CD1c-positive myeloid dendritic cell (primary cell): ENCODE results near the gene TFCP2L1.
"Not testable (repeated sequence)": the region's sequence is repeated elsewhere in the genome, so short reads cannot be mapped to it uniquely, and the experiment has no call there.

Experiments used
- DNase-seq: peaks from one replicate; pipeline ENCODE4 v3.0.0-alpha.2; 2016; ENCODE audit errors: extremely low spot score

TFCP2L1 gene

GRCh38 chr2:121295911-121296650, 11.1 kb upstream of the TFCP2L1 start:
- no peak for DNase-seq

DNA sequence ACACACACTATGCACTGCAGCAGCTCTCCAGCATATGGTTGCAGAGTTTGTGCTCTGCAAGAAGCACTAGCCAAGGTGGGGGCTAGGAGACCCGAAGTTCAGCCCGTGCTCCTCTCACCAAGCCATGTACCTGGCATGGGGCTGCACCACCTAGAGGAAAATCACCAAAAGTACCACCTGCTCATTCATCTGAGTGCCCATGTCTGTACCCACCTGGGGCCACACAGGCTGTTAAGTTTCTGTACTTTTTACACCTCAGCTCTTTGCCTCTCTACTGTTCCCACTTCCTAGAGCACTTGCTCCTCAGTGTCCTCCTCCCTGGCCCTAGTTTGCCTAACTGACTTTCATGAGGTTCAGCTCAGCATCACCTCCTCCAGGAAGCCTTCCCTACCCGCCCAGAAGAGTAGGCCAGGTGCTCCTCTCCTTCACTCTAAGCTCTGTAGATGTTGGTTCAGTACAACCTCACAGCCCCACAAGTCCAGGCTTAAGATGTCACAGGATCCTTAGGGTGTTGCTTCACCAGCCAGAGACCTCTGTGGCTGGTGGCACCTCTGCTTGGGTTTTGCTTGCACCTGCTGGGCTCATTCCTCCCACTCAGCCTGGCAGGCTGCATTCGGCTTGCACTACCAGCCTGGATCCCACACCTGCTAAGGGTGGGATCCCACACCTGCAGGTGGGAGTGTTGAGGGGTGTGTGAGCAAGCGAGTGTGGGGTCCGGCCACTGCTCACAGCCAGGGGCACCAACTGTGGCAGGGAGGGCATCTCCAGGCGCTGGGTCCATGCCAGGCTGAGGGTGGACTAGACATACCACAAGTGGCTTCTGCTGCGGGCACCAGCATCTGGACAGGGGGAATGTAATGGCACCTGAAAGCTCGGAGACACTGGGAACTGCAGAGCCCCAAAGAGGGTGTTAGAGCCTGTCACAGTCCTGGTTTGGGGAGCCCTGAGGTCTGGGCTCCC, 10.2 kb upstream of the TFCP2L1 start:
- no peak for DNase-seq

DNA sequence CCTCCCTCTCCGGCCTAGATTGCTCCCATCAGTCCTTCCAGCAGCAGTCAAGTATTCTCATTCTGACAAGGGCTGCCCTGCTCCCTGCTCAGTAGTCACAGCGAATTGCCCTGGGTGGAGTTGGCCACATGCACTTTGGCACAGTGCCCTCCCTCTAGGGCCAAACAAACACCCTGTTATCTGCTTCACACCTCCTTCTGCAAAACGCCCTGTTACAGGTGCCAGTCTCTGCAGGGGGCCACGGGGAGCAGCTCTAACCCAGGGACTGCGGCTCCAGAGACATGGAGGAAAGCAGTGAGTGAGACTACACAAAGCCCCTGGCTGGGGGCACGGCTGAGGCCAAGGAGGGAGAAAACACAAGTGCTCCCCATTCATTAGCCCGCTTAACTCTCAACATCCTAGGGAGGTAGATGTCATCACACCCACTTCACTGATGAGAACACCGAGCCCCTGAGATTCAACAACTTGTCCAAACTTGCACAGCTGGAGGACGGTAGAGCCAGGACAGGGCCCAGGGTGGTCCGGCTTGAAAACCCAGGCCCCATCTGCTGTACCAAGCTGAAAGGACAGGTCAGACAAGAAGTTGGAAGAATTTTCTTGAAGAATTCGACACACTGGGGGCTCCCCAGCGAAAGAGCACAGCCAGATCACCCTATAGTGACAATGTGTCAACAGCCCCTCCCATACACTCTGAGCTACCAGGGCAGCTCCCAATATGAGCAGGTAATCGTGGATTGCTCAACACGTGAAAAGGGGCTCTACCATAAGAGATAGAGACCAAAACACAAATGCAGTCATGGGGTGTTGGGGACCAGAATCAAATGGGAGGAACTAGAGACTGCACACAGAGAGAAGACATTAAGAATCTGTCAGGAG, 8.7 kb upstream of the TFCP2L1 start:
- no peak for DNase-seq

DNA sequence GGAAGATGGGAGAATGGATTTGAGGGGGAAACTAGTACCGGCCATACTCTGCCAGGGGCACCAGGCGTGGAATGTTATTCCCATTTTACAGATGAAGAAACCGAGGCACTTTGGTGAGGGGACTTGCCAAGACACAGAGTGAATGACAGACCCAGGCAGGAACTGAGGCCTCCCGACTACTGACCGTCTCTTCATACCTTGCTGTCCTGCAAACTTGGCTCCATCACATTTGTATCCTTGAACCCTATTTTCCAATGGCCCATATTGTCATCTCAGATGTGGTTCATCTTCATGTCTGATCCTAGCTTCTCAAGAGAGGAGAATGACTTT, 6.2 kb upstream of the TFCP2L1 start:
- no peak for DNase-seq

- no peak for DNase-seq
Observed at GRCh38 chr2:121289271-121289670, 4.3 kb upstream of the TFCP2L1 start.

GRCh38 chr2:121288454-121289231, 3.6 kb upstream of the TFCP2L1 start:
- DNase-seq: peak; percentile 25

DNA sequence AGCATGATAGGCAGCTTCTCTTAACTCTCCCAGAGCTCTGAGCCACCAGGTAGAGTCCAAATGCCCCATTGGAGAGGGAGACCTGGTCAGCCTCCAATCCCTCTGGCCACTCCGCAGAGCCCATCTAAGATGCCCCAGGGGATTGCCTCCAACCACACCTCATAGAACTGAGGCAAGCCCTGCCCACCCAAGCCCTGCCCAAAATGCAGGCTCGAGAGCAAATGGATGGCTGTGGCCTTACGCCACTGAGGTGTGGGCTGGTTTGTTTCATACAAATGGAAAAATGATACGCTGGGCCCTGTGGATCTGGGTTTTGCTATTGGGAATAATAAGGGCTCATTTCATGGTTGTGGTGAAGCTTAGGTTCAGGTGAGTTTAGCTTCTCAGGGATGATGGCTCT, 3.0 kb upstream of the TFCP2L1 start:
- DNase-seq: no peak

GRCh38 chr2:121287146-121287798, 2.3 kb upstream of the TFCP2L1 start:
- peak; percentile 67 for DNase-seq

DNA sequence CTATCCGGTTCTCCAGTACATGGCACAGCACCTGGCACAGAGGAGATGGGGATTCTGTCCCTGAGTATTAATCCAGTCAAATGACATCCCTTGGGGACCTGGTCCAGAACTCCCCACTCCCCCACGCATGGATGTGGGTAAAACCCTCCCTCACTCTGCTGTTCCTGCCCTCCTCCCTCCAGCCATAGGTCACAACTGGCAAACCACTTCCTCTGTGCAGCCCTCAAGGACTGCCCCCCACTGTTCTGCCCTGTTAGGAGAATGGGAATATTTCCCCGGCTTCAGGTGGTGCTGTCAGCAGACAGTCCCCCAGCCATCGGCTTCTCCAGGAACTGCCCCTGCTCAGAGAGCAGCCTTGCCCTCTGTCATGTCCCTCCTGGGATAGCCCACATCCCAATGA, 1.5 kb upstream of the TFCP2L1 start:
- no peak for DNase-seq

- DNase-seq: no peak
Observed at GRCh38 chr2:121285926-121286325, 924 bp upstream of the TFCP2L1 start.

DNA sequence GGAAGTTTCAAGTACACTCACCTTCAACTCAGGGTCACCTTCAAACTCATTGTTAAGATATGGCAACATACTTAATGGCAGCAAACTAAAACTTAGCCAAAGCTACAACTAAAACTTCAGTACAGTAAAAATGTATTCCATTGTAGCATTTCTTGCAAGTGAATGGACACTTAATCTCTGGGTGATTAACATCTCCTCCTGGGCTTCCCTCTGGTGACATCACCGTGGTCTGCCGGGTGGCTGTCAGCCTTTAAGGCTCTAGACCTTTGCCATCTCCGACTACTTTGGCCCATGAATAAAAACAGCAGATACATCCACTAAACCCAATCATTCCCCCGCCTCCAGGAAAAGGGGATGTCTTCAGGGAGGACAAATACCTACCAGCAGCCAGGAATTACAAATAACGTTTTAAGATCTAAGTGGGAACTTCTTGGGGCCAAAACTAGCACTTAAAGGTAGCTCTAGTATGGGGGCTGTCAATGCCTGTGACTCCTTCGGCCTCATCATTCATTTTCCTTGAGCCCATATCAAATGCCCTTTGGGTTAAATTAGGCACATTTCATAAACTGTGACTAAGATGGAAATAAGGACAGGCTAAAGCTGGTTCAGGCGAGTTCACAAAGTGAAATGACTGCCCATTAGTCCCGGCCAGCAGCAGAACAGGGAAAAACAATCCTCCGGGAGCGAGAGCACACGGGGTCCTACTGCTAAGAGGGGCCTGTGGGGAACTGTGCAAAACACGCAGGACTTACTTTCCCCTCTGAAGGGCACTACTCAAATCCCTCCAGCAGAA, 1.1 kb downstream of the TFCP2L1 start:
- no peak for DNase-seq

DNA sequence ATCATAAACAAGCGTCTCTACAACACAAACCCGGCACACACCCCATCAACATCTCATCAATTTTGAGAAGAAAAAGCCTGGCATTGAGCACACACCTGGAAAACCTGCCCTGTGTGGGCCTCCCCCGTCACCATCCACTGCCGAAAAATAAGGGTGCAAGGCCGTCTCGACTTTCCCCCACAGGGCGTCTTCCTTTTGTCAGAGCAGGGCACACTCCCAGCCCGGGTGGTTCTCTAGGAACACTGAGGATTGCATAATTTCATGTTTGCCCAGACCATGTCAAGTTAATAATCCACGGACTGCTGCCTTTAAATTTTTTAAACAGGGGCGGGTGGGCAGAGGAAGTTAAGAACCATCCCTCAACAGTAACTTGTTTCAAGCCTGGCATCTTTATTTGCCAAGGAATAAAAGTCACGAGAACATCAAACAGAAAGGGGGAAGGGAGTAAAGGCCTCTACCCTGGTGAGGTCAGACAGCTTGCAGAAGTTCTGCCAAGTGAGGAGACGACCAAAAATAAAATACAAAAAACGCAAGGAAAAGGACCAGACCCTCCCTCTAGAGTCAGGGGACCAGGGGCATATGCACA, 2.1 kb downstream of the TFCP2L1 start:
- DNase-seq: no peak

DNA sequence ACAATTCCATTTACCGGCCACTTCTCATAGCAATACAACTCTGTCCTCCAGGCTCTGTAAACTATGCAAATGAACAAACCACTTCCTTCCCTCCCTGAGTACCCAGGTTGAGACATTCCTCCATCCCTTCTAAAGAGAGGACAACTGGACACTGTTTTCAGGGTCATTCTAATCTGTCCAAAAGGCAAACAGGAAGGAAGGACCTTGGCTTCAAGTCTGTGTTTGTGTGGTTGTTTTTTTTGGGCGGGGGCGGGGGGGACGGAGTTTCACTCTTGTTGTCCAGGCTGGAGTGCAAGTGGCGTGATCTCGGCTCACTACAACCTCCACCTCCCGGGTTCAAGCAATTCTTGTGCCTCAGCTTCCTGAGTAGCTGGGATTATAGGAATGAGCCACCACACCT, 3.3 kb downstream of the TFCP2L1 start:
- no peak for DNase-seq

DNA sequence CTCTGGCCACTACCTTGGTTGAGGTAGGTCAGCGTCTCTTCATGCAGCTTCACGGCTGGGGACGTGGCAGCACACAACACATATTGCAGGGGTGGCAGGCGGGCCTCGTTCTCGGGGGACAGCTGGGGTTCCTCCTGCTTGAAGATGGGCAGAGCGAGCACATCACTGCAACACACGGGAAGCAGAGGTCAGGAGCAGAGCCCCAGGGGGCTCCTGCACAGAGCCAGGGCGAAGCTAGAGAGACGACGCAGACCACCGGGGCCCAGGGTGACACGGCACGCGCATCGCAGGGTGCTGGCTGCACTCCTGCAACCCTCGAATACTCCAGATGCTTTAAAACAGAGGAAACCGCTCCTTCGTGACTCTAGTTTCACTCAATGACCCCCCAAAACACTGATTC, 3.9 kb downstream of the TFCP2L1 start:
- DNase-seq: no peak

DNA sequence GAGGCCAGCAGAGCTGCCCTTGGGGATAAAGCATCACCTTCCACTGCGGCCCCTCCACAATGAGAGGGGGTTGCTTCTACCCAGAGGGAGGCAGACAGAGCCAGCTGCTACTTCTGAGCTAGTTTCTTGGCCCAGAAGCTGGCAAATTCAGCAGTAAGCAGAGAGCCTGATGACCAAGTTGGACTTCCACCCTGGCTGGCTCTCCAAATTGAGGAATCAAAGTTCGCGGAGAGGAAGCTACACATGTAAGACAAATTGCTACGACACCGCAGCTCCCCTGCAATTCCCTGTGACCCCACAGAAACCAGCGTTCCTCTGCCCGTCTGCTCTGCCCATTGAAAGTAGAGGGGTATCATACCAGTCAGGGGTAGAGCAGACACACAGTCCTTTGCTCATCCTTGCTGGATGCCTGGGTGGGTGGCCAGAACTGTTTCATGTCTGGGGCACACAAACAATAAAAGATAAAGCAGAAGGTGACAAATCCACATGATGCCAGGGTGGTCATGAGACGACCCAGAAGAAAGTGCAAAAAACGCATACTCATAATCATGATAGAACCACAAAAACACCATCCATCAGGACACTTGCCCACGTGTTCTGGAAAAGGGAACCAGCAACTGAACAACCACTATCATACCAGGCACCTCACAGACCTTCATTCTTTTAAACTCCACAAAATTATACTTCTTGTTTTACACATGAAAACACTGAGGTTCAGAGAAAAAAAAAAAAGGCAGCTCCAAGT, 5.4 kb downstream of the TFCP2L1 start:
- peak; percentile 26 for DNase-seq

DNA sequence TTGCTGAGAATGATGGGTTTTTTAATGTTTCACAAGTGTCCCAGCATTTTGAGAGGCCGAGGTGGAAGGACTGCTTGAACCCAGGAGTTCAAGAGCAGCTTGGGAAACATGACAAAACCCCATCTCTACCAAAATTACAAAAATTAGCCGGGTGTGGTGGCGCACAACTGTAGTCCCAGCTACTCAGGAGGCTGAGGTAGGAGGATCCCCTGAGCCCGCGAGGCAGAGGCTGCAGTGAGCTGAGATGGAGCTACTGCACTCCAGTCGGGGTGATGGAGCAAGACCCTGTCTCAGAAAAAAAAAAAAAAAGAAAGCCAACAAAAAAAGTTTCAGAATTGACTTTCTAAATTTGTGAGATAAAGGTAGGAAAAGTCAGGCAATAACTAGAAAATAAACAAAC, 8.7 kb downstream of the TFCP2L1 start:
- DNase-seq: no peak

DNA sequence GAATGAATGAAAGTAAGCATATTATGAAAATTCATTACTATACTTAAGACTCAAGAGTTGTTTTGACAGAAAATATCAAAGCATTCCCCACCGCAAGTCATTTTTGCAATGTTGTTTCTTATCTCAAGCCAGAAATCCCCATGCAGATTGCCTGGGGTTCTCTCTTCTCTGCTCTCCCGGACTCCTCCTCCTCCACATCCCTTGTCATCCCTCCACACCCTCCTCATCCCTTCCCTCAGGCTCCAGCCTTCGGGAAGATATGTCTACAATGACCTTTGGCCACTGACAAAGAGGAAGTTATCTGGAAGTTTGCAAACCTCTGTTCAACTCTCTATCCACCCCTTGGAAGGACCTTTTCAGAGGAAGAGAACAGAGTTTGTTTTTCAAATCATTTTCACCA, 11.9 kb downstream of the TFCP2L1 start:
- DNase-seq: no peak

DNA sequence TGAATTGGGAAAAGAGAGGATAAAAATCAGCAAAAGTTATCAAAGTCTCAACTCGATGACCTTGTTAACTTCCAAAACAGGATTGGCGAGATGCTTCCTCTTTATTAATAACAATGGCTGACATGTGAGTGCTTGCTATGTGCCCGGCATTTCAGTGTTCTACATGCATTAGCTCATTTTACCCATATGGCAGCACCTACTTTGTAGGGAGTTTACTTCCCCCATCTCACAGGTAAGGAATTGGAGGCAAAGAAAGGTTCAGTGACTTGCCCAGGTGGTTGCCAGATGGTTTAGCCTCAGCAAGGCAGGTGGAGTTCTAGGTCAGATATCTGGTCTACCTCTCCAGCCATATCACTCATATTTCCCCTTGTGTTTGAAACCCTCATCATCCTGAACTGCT, 12.4 kb downstream of the TFCP2L1 start:
- no peak for DNase-seq

DNA sequence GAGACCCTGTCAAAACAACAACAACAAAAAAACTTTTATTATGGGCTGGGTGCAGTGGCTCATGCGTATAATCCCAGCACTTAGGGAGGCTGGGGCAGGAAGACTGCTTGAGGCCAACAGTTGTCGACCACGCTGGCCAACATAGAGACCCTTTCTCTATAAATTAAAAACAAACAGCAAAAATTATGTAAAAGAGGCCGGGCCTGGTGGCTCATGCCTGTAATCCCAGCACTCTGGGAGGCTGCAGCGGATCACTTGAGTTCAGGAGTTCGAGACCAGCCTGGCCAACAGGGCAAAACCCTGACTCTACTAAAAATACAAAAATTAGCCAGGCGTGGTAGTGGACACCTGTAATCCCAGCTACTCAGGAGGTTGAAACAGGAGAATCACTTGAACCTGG, 15.6 kb downstream of the TFCP2L1 start:
- not testable (repeated sequence) for DNase-seq
